ENCODE data around the gene CRACDL. TPM values are rescaled to one million over a fixed set of nuclear protein-coding genes. Genes with fewer than 3 reads are reported as not detected.

Gene CRACDL
- polyA plus RNA-seq, 1 donor: 1.1 TPM

DNA sequence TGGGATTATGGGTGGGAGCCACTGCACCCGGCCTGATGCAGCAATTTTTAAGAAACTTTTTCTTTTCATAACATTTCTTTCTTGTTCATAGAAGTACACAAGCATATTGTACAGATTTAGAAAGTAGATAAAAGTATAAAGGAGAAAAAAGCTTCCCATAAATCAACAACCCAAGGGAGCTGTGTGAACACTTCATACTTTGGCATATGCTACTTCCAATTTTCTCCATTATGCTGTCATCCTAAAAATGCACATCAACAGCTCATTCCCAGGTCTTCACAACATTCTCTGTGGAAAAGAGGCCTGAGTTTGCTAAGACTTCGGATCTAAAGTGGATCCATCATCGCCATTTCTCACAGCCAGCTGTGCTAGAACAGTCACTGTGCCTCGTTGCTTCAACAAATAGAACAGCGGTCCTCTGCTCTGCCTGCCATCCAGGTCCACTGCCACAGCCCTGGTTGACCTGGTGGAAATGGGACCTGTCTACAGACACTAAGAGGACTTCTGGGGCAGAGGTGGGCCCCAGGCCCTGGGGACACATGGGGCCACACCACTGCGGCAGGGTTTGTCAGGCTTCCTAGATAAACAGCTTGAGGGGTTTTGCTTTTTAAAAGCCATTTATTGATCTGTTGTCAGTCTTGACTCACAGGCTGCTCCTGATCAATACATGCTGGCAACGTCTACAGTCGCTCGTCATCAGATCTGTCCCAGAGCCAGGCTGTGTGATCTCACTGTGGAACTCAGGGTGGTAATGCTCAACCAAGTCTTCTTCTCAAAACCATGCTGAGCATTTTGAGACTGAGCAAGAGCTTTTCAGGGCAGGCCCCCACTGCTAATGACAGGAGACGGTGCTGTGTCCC is 132.4 kb downstream of the CRACDL start:
- no peak for DNase-seq (ENCODE audit: low read depth)

DNA sequence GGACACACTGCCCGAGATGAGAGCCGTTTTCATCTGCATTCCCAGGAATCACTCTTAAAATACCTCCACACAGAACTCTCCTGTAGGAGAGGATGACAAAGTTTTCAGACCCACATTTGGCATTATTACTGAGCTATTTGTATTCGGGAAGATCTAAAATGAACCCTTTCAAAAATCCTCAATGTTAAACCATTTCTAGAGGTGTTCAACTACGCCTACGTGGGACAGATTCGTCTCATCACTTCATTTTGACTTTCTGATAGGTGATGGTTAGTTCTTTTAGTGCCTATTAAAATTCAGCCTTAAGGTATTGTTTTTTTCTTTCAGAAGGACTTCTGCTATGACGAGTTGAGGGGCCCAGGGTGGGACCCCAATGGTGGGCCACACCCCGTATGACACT is 133.7 kb downstream of the CRACDL start:
- no peak for DNase-seq (ENCODE audit: low read depth)

DNA sequence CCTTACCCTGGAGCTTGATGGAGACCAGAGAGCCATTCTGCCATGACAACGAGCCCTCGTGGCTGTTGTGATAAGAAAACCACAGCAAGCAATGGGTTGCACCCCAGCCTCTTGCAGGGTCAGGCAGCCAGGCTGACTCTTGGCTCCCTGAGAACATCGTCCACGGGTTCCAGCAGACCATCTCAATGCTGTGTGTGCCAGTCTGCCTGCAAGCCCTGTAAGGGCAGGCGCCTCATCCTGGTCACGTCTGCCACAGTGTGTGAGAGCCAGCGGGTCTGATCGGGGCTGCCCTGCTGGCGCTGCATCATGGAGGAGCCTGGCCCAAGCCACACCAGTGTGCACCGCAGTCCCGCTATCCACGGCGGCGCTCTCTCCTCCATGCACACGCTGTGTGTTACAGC is 134.1 kb downstream of the CRACDL start:
- no peak for DNase-seq (ENCODE audit: low read depth)

DNA sequence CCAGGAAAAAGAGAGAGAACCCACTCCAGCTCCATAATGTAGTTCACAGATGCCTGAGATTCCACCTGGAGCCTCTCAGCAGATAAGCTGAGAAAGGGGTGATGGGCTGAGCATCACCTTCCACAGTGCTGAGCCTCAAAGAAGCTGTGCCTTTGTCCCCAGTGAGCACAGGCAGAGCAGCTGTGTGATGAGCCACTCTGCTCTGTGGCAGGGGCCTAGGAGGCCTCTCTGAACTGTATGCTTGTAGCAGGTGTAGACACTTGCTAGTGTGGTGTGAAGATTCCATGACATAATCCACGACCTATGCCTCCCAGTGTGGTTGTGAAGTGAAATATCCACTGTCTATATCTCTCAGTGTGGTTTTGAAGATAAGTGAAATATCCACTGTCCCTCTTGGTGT is 134.7 kb downstream of the CRACDL start:
- no peak for DNase-seq (ENCODE audit: low read depth)

DNA sequence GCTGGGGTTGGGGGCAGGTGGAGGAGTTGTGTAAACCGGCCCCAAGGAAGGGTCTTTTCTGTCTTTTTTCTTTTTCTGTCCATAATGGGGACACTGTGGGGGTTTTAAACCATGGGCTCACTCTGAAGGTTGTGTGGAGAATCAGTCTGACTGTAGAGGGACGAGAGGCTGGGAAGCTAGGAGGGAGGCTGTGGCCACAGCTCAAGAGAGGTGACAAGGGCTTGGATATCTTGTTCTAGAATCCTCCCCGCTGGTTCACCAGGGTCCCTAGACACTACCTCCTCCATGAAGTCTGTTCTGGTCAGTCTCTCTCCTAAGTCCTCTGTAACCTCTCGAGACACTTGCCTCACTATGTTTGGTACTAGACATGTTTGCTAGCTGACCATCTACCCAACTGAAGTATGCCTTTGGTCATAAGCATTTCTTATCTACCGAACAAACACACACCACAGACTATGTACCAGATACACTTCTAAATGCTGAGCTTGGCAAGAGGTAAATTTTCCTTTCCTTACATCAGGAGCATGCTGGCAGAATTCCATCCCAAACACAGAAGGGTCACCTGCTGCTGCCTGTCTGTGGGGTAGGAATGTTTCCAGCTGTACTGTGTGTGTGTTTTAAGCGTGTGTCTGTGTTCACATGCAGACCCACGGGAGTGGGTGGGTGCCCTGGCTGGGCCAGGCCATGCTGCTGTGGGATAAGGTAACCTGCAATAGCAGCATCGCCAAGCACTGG is 135.5 kb downstream of the CRACDL start:
- no peak for DNase-seq (ENCODE audit: low read depth)

DNA sequence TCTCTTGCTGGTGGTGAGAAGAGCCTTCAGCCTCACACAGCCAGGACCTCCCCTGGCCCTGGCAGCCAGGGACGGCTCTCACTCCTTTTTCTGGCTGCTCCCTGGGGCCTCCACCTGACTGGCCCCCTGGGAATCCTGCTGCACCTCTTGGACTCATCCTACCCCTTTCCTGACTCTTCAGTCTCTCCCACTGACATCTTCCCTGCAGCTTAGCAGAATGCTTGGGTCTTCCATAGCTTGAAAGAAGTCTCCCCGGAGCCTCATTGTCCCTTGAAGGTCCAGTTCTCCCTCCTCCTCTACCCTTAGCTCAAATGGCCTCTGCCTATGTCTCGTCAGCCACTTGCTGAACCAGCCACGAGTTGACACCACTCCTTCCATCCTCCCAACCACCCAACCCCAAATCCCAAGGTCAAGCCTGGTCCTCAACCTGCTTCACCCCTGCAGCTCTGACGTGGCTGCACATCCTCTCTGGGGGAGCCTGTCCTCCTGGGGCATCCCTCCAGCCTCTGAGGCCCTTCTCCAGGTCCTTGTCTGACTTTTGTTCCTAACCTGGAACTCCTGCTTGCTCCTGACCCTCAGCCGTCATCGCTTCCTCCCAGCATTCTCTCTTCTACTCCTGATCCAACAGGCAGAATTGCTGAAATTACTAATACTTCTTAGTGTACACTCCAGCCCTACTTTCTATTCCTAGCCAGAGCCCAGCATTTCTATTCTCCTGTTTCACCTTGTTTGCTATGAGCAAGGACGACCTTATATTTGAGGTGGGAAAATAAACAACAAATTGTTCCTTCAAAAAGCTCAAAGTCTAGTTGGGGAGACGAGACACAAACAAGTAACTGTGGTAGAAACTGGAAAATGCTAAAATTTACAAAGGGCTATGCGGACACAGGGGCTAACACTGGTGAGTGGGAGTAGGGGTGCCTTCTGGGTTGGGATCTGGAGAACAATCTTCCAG is 136.4 kb downstream of the CRACDL start:
- no peak for DNase-seq (ENCODE audit: low read depth)

DNA sequence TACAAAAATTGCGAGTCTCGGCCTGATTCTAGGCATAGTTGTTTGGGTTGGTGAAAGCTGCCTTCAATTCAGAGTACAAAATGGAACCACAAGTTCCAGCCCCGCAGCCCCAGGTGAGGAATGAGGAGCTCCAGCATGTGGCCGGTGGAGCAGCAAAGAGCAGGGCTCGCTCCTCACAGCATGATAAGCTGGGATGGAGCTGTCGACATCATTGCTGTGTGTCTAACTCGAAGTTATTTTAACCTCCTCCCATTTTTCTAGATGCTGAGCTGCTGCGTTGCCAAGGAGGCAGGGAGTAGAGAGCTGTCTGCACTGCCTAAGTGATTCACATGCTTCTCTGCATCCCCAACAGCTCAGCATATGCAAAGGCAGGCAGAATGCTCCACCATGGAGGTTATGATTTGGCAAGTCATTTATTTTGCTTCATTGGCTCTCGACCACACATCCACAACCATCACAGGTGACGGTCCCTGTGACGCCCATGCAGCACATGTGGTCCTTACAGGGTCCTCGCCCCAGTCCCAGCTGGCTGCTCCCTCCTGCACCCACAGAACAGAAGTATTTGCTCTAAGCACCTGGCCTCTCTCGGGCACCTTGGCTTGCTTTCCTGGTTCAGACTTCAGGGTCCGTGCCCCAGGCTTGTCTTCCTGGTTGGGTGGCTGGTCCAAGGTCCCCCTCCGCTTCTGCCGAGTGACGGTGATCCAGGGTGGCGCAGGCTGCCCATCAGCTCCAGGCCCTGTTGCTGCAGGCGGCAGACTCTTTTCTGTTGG is 139.1 kb downstream of the CRACDL start:
- no peak for DNase-seq (ENCODE audit: low read depth)

DNA sequence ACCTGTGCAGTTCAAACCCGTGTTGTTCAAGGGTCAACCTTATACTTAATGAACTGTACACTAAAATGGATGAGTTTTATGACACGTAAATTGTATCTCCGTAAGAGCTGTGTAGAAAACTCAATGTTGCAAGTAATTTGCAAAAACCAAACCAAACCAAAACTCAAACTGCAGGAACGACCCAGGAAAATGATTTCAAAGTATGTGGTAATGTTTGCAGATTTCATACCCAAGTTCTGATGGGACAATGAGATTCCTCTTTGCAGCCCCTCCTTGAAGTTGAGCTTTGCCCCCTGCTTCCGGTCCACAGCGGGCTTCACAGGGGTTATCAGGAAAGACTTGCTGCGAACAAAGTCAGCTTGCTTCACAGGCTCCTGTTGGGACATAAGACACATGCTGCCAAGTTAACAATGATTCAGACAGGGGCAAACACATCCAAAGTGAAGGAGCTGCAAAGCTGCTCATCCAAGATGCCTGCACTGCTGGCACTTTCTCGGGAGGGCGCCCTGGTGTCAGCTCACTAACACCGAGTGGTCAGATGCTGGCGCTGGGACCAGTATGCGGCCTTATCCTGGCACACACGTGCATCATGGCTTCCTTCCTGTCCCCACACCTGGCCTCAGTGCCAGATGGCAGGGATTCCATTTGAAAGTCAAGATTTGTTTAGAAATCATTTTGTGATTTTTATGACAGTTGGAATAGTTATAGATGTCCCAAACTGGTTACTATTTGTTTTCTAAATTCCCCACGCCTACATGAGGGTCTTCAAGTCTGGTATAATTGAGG is 139.9 kb downstream of the CRACDL start:
- DNase-seq (ENCODE audit: low read depth): no peak

DNA sequence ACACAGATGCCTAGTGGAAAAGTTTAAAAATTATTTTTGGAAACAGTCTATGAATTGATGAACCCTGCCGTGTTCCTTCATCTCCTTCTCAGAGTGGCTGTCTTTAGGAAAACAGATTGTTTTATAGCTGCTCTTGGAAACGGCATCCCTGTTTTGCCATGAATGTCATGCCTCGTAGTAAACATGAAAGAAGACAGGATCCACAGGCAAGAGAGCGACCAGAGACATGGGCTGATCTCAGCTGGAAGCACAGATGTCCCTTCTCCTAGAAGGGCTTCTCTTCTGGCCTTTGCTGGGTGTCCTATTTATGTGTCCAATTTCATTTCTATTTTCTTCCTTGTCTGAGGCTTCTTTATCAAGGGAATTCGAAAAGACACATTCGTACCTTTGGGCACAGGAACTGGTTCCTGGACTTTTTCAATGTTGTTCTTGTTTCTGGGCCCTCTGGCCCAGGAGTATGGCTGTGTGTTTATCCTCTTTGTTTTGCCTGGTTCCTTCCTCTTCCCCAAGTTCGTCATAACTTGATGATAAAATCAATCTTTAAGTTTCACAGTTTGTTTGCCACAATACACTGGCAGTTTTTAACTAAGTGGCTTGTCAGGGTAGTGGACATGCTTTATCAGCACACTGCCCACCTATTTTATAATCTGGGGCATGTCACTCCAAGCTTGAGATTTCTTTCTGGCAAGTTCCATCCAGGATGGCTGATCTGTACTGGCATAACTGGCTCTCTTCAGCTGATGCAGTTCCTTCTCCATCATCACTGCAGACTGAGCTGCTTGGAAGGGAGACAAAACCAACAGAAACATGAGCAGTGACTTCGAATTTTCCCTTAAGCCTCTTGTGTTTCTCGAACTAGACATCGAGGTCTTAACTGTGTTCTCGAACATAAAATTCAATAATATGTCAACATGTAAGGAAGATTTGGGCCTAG is 141.9 kb downstream of the CRACDL start:
- DNase-seq (ENCODE audit: low read depth): no peak

DNA sequence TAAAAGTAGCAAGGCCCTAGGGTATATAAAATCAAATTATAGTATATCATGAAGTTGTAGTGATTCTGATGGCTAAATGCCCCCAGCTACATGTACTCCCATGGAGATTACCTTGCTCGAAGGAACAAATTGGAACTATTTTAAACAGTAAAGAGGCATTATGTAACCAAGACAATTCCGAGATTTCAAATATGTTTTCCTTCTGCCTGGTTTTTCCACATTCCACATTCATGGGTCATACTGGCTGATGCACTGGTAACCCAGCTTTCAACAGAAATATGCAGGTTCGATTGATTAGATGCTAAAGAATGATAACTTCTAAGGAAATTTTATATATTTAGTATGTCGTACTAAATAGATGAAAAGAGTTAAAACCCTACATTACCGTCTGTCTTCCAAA is 142.8 kb downstream of the CRACDL start:
- no peak for DNase-seq (ENCODE audit: low read depth)

DNA sequence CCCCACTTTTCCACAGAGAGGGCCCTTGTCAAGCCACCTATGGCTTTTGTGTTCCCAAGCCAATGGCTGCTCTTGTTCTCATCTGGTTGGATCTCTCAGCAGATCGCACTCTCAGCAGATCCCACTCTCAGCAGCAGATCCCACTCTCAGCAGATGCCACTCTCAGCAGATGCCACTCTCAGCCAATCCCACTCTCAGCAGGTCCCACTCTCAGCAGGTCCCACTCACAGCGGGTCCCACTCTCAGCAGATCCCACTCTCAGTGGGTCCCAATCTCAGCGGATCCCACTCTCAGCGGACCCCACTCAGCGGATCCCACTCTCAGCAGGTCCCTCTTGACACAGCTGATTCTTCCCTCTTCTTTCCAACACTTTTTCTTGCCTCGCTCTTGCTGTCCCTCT is 145.8 kb downstream of the CRACDL start:
- DNase-seq (ENCODE audit: low read depth): no peak

DNA sequence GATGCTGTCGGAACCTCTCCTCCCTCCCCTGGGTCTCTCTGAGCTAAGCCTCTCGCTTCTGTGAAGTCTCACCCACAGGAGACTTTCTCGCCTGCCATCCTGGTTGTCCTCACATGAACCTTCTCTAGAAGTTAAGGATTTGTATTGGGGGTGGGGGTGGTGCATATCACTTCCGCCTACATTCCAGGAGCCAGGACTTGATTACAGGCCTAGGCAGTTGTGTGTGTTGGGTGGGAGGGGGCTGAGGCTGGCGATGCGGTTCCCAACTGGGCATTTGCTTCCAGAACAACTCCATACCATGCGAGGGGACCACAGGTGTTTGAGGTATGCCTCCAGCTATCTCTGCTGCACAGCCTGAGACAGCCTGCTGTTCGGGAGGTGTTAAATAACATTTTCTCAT is 148.3 kb downstream of the CRACDL start:
- no peak for DNase-seq (ENCODE audit: low read depth)

DNA sequence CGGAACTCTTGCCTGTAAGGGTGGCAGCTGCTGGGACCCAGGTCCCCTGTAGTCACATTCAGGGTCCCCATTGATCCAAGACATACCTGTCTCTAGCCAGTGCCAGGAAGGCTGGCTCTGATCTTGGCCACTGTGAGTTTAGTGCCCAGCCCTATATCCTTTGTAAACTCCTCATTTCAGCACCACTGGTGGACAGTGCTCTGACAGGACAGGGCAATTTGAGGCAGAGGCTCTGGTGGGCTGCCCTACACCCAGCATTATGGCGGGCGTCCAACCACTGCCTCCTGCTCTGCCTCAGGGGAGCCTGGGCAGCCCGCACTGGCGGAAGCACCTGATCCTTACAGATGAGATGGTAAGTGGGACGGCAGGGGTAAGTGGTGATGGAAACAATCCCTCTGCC is 149.8 kb downstream of the CRACDL start:
- no peak for DNase-seq (ENCODE audit: low read depth)

DNA sequence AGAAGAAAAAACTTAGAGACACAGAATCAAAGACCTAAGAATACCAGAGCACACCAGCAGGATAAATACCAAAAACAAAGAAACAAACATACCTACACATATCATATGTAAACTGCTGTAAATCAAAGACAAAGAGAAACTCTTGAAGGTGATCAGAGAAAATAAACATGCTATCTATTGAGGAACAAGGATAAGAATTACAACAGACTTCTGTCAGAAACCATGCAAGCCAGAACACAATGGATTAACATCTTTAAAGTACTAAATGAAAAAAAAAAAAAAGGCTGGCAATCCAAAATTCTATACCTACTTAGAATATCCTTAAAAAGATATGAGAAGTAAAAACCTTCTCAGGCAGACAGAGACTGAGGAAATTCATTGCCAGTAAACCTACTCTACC is 153.5 kb downstream of the CRACDL start:
- no peak for DNase-seq (ENCODE audit: low read depth)

DNA sequence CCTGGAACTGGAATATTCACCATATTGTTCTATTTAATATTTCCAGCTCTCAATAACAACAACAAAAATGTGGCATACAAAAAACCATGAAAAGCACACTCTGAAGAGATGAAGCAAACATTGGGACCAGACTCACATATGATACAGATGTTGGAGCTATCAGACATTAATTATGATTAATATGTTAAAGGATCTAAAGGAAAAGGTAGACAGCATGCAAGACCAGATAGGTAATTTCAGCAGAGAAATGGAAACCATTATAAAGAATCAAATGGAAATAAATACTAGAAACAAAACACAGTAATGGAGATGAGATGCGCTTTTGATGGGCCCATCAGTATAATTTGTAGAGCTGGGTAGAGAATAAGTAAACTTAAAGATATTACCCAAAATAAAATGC is 154.2 kb downstream of the CRACDL start:
- no peak for DNase-seq (ENCODE audit: low read depth)

DNA sequence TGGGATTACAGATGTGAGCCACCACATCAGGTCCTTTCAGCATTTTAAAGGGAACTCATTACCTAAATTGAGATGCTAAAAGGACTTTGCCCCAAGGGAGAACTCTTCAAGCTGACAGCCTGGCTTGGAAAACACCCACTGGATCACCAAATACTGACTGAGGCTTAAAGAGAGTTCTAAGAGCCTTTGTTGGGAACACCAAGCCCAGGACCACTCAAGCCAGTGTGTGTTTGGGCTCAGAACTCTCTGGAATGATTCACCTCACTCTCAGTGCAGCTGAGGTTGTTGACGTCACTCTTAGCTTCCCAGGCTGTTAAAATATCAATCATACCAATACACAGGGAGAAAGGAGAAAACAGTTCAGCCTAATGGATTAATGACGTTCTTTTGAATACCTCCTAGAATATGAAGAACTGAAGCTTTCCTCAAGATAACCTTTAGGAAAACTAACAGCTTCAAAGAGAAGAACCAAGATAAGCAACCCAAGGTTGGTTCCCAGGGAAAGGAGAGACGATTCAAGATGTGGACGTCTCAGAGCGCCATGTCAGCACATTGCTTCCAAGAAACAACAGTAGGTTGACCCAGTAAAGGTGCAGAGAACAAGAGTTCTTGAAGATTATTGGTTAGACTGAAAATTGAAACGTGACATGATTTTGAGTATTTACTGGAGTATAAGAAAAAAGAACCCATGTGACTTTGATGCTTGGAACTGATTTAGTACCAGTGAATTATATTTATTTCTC is 157.1 kb downstream of the CRACDL start:
- no peak for DNase-seq (ENCODE audit: low read depth)

DNA sequence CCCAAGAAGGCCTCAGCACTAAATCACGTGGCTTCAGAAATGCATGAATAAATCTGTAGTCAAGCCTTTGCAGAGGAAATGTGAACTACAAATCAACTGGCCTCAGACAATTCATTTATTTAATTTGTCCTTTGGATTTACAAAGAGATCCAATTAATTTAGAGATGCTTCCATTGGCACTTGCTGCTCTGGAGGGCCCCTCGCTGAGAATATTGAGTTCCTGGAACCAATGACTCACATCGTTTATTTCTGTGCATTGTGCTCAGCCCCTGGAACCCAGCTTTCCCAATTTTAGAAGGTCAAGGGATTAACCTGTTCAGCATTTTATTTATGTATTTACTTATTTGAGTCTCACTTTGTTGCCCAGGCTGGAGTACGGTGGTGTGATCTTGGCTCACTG is 157.9 kb downstream of the CRACDL start:
- no peak for DNase-seq (ENCODE audit: low read depth)

DNA sequence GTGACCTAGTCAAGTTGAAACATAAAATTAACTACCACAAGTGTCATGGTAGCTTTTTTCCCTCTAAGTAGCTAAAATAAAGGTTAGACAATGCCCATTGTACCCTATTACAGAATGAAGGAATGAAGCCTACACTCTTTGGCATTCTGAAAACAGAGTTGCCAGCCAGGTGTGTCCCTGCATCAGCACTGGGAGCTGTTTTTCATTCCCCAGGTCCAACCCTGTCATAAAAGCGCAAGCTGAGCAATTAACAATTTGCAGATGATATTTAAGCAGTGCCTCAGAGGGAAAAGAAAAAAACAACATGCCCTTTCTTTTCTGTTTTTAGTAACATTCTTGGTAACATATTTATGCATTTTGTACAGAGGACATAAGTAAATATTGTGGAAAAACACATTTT is 158.3 kb downstream of the CRACDL start:
- no peak for DNase-seq (ENCODE audit: low read depth)

DNA sequence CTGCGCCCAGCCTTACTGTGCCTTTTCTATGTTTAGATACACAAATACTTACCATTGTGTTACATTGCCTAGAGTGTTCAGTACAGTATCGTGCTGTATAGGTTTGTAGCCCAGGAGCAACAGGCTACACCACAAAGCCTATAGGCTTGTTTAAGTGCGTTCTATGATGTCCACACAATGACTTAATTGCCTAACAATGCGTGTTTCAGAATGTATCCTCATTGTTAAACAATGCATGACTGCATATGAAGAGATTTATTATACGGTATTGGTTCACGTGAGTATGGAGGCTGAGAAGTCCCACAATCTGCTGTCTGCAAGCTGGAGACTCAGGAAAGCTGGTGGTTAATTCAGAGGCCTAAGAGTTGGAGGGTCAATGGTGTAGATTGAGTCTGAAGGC is 158.9 kb downstream of the CRACDL start:
- DNase-seq (ENCODE audit: low read depth): no peak
